Measurements from ENCODE around the gene GGA2.

Gene GGA2

GRCh38 chr16:23491490-23492391 is 18.6 kb downstream of the GGA2 start:
- no peak overlapping the region for H3K9ac ChIP-seq
- no peak overlapping the region for H2AFZ ChIP-seq (ENCODE audit: low read depth)
- 0 out of 2 replicates have a peak, but pooled peaks cover 3% of the 10 kb centered on the region for H4K20me1 ChIP-seq (ENCODE audit: insufficient read depth)
- peaks cover 19% of the 10 kb centered on the region; the same call in 1 of the 2 replicates for H3K79me2 ChIP-seq (ENCODE audit: insufficient read depth, low read depth)
- no peak overlapping the region for H3K4me2 ChIP-seq
- TF ChIP-seq, protein P1, sequence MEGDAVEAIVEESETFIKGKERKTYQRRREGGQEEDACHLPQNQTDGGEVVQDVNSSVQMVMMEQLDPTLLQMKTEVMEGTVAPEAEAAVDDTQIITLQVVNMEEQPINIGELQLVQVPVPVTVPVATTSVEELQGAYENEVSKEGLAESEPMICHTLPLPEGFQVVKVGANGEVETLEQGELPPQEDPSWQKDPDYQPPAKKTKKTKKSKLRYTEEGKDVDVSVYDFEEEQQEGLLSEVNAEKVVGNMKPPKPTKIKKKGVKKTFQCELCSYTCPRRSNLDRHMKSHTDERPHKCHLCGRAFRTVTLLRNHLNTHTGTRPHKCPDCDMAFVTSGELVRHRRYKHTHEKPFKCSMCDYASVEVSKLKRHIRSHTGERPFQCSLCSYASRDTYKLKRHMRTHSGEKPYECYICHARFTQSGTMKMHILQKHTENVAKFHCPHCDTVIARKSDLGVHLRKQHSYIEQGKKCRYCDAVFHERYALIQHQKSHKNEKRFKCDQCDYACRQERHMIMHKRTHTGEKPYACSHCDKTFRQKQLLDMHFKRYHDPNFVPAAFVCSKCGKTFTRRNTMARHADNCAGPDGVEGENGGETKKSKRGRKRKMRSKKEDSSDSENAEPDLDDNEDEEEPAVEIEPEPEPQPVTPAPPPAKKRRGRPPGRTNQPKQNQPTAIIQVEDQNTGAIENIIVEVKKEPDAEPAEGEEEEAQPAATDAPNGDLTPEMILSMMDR (conservative IDR thresholded peaks at IDR 0.05; ENCODE audit: low read depth, low read length), result no peak
- no peaks in the 10 kb centered on the region for H3K27me3 ChIP-seq (ENCODE audit: insufficient read depth, low read depth)
- H3K27ac ChIP-seq, result no peak overlapping the region
- peaks cover 30% of the 10 kb centered on the region; the same call in 1 of the 2 replicates for H3K36me3 ChIP-seq (ENCODE audit: insufficient read depth)
- H3K4me1 ChIP-seq (ENCODE audit: low read depth, poor library complexity, severe bottlenecking), result no peaks in the 10 kb centered on the region
- no peak overlapping the region for H3K4me3 ChIP-seq (IDR thresholded peaks at IDR 0.05; ENCODE audit: insufficient read depth, low read depth, low read length)

- H4K20me1 ChIP-seq (ENCODE audit: insufficient read depth), result no peaks in the 10 kb centered on the region
- H3K27ac ChIP-seq, result no peak overlapping the region
- TF ChIP-seq, protein P1 (conservative IDR thresholded peaks at IDR 0.05; ENCODE audit: low read depth, low read length), result no peak
- no peak overlapping the region for H2AFZ ChIP-seq (ENCODE audit: low read depth)
- no peaks in the 10 kb centered on the region for H3K27me3 ChIP-seq (ENCODE audit: insufficient read depth, low read depth)
- H3K4me2 ChIP-seq, result no peak overlapping the region
- H3K36me3 ChIP-seq (ENCODE audit: insufficient read depth), result peaks cover 23% of the 10 kb centered on the region; the same call in 1 of the 2 replicates
- peaks cover 4% of the 10 kb centered on the region; the same call in 1 of the 2 replicates for H3K79me2 ChIP-seq (ENCODE audit: insufficient read depth, low read depth)
- no peak overlapping the region for H3K4me3 ChIP-seq (IDR thresholded peaks at IDR 0.05; ENCODE audit: insufficient read depth, low read depth, low read length)
- H3K9ac ChIP-seq, result no peak overlapping the region
- H3K4me1 ChIP-seq (ENCODE audit: low read depth, poor library complexity, severe bottlenecking), result no peaks in the 10 kb centered on the region
Measured at GRCh38 chr16:23486480-23486879, 23.8 kb downstream of the GGA2 start.

GRCh38 chr16:23485841-23486240 is 24.5 kb downstream of the GGA2 start:
- Histone ChIP-seq H3K27ac (no peak overlapping the region), H3K36me3 (ENCODE audit: insufficient read depth) (peaks cover 18% of the 10 kb centered on the region; the same call in 1 of the 2 replicates), H3K4me2 (no peak overlapping the region), H3K9ac (no peak overlapping the region), H3K4me3 (IDR thresholded peaks at IDR 0.05; ENCODE audit: insufficient read depth, low read depth, low read length) (no peak overlapping the region), H4K20me1 (ENCODE audit: insufficient read depth) (no peaks in the 10 kb centered on the region), H2AFZ (ENCODE audit: low read depth) (no peak overlapping the region), H3K79me2 (ENCODE audit: insufficient read depth, low read depth) (peaks cover 4% of the 10 kb centered on the region; the same call in 1 of the 2 replicates), H3K27me3 (ENCODE audit: insufficient read depth, low read depth) (no peaks in the 10 kb centered on the region), H3K4me1 (ENCODE audit: low read depth, poor library complexity, severe bottlenecking) (no peaks in the 10 kb centered on the region)
- TF ChIP-seq, protein P1 (conservative IDR thresholded peaks at IDR 0.05; ENCODE audit: low read depth, low read length), result no peak

GRCh38 chr16:23485257-23485614 is 25.1 kb downstream of the GGA2 start:
- Histone ChIP-seq H4K20me1 (ENCODE audit: insufficient read depth) (no peaks in the 10 kb centered on the region), H3K36me3 (ENCODE audit: insufficient read depth) (peaks cover 16% of the 10 kb centered on the region; the same call in 1 of the 2 replicates), H3K4me3 (IDR thresholded peaks at IDR 0.05; ENCODE audit: insufficient read depth, low read depth, low read length) (no peak overlapping the region), H3K79me2 (ENCODE audit: insufficient read depth, low read depth) (peaks cover 4% of the 10 kb centered on the region; the same call in 1 of the 2 replicates), H3K4me1 (ENCODE audit: low read depth, poor library complexity, severe bottlenecking) (no peaks in the 10 kb centered on the region), H3K9ac (no peak overlapping the region), H3K27me3 (ENCODE audit: insufficient read depth, low read depth) (no peaks in the 10 kb centered on the region), H3K27ac (no peak overlapping the region), H2AFZ (ENCODE audit: low read depth) (no peak overlapping the region), H3K4me2 (no peak overlapping the region)
- TF ChIP-seq, protein P1 (conservative IDR thresholded peaks at IDR 0.05; ENCODE audit: low read depth, low read length), result no peak

All from KMS-11 (cell line).